SK-N-MC (cell line): ENCODE results near the gene ADH4.

Experiments used
- EZH2 ChIP-seq: fragments of 200-600 bp; sonication (generic); IDR thresholded peaks from one replicate; pipeline ENCODE4 v1.6.1; 2017; ENCODE audit warnings: antibody characterized with exemption
- FOXP2 ChIP-seq: optimal IDR thresholded peaks from 2 replicates; pipeline ENCODE3; 2011; ENCODE audit warnings: mild to moderate bottlenecking, moderate library complexity; ENCODE audit not compliant: insufficient read depth; ENCODE audit errors: extremely low read length, control extremely low read depth
- POLR2AphosphoS5 ChIP-seq: IDR thresholded peaks from 2 replicates; pipeline ENCODE4 v1.6.1; 2012; ENCODE audit warnings: mild to moderate bottlenecking, low read depth, low read length, borderline replicate concordance

GRCh38 chr4:99103166-99103565 is 40.9 kb downstream of the ADH4 start:
- TF ChIP-seq POLR2AphosphoS5 (no peak), EZH2 (no peak), FOXP2 (no peak)
